Liver (tissue), 3 donors: Measurements from ENCODE around the gene ZBTB47.

ENCODE experiments used
- RAD21 ChIP-seq, 2 donors: IDR thresholded peaks; 2 replicates each; pipeline ENCODE4 v1.6.1; 2016; ENCODE audit warnings: antibody characterized with exemption in 2 of 2, mild to moderate bottlenecking in 2 of 2
- SP1 ChIP-seq: IDR thresholded peaks from 2 replicates; pipeline ENCODE4 v1.6.1; 2018; ENCODE audit warnings: antibody characterized with exemption, mild to moderate bottlenecking
- TAF1 ChIP-seq: conservative IDR thresholded peaks from 2 replicates; pipeline ENCODE4 v1.6.1; 2016; ENCODE audit warnings: antibody characterized with exemption, mild to moderate bottlenecking
- TF ChIP-seq, protein P1 (sequence below): fragments of 150-350 bp; IDR thresholded peaks from 2 replicates; pipeline ENCODE4 v1.5.1; 2017; ENCODE audit warnings: improper control_type of control experiment, low read depth, low read length; ENCODE audit not compliant: missing input control
- TF ChIP-seq, protein P2 (sequence below): IDR thresholded peaks from 2 replicates; pipeline ENCODE4 v1.6.1; 2016; ENCODE audit warnings: antibody characterized with exemption, mild to moderate bottlenecking
- TF ChIP-seq, protein P3 (sequence below): IDR thresholded peaks from 2 replicates; pipeline ENCODE4 v1.6.1; 2016; ENCODE audit warnings: antibody characterized with exemption
- donor health status: healthy.
- donor health status: healthy.

DNA sequence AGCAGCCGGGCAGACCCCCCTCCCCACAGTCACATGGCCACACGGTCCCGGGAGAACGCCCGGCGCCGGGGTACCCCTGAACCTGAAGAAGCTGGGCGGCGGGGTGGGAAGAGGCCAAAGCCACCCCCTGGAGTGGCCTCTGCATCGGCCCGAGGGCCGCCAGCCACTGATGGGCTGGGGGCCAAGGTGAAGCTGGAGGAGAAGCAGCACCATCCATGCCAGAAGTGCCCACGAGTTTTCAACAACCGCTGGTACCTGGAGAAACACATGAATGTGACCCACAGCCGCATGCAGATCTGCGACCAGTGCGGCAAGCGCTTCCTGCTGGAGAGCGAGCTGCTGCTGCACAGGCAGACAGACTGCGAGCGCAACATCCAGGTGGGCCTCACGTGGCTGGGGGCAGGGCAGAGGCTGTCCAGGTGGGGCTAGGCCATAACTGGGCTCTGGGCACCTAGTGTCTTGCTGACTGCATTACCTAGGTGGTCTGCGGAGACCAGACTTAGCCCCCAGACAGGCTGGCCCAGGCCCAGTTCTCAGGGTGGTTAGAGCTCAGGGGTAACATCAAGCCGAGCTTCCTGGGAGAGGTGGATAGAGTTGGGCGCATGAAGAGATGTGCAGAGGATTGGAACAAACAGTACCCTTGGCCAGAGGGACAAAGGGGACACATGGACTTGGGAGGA lies 6.1 kb downstream of the ZBTB47 start:
- TF ChIP-seq, protein P1, sequence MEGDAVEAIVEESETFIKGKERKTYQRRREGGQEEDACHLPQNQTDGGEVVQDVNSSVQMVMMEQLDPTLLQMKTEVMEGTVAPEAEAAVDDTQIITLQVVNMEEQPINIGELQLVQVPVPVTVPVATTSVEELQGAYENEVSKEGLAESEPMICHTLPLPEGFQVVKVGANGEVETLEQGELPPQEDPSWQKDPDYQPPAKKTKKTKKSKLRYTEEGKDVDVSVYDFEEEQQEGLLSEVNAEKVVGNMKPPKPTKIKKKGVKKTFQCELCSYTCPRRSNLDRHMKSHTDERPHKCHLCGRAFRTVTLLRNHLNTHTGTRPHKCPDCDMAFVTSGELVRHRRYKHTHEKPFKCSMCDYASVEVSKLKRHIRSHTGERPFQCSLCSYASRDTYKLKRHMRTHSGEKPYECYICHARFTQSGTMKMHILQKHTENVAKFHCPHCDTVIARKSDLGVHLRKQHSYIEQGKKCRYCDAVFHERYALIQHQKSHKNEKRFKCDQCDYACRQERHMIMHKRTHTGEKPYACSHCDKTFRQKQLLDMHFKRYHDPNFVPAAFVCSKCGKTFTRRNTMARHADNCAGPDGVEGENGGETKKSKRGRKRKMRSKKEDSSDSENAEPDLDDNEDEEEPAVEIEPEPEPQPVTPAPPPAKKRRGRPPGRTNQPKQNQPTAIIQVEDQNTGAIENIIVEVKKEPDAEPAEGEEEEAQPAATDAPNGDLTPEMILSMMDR = no peak
- TF ChIP-seq, protein P2, sequence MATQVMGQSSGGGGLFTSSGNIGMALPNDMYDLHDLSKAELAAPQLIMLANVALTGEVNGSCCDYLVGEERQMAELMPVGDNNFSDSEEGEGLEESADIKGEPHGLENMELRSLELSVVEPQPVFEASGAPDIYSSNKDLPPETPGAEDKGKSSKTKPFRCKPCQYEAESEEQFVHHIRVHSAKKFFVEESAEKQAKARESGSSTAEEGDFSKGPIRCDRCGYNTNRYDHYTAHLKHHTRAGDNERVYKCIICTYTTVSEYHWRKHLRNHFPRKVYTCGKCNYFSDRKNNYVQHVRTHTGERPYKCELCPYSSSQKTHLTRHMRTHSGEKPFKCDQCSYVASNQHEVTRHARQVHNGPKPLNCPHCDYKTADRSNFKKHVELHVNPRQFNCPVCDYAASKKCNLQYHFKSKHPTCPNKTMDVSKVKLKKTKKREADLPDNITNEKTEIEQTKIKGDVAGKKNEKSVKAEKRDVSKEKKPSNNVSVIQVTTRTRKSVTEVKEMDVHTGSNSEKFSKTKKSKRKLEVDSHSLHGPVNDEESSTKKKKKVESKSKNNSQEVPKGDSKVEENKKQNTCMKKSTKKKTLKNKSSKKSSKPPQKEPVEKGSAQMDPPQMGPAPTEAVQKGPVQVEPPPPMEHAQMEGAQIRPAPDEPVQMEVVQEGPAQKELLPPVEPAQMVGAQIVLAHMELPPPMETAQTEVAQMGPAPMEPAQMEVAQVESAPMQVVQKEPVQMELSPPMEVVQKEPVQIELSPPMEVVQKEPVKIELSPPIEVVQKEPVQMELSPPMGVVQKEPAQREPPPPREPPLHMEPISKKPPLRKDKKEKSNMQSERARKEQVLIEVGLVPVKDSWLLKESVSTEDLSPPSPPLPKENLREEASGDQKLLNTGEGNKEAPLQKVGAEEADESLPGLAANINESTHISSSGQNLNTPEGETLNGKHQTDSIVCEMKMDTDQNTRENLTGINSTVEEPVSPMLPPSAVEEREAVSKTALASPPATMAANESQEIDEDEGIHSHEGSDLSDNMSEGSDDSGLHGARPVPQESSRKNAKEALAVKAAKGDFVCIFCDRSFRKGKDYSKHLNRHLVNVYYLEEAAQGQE = no peak
- TF ChIP-seq SP1 (no peak), TAF1 (no peak), RAD21 (IDR thresholded peaks at IDR 0.05) (no peak)
- TF ChIP-seq, protein P3, sequence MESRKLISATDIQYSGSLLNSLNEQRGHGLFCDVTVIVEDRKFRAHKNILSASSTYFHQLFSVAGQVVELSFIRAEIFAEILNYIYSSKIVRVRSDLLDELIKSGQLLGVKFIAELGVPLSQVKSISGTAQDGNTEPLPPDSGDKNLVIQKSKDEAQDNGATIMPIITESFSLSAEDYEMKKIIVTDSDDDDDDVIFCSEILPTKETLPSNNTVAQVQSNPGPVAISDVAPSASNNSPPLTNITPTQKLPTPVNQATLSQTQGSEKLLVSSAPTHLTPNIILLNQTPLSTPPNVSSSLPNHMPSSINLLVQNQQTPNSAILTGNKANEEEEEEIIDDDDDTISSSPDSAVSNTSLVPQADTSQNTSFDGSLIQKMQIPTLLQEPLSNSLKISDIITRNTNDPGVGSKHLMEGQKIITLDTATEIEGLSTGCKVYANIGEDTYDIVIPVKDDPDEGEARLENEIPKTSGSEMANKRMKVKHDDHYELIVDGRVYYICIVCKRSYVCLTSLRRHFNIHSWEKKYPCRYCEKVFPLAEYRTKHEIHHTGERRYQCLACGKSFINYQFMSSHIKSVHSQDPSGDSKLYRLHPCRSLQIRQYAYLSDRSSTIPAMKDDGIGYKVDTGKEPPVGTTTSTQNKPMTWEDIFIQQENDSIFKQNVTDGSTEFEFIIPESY = no peak
